ENCODE data around the gene TMEM260.

Gene TMEM260

GRCh38 chr14:56579345-56580220 is at the start of gene TMEM260:
TSS of gene TMEM260 (plus strand) at chr14:56579798. CDS start at chr14:56579915, 117 bp downstream.
- peak; percentile 90 for DNase-seq (ENCODE audit: low read depth)

GRCh38 chr14:56532546-56532945 is 47.1 kb upstream of the TMEM260 start:
- DNase-seq (ENCODE audit: low read depth): no peak

- no peak for DNase-seq (ENCODE audit: low read depth)
Measured at GRCh38 chr14:56534656-56535055, 44.9 kb upstream of the TMEM260 start.

- DNase-seq (ENCODE audit: low read depth): no peak
Measured at GRCh38 chr14:56539862-56540261, 39.7 kb upstream of the TMEM260 start.

- DNase-seq (ENCODE audit: low read depth): no peak
Measured at GRCh38 chr14:56543436-56543835, 36.2 kb upstream of the TMEM260 start.

GRCh38 chr14:56549721-56550120 is 29.9 kb upstream of the TMEM260 start:
- no peak for DNase-seq (ENCODE audit: low read depth)

GRCh38 chr14:56552615-56553014 is 27.0 kb upstream of the TMEM260 start:
- no peak for DNase-seq (ENCODE audit: low read depth)

GRCh38 chr14:56554301-56554700 is 25.3 kb upstream of the TMEM260 start:
- no peak for DNase-seq (ENCODE audit: low read depth)

- peak; percentile 47 for DNase-seq (ENCODE audit: low read depth)
Measured at GRCh38 chr14:56555921-56556570, 23.6 kb upstream of the TMEM260 start.

GRCh38 chr14:56559182-56559581 is 20.4 kb upstream of the TMEM260 start:
- DNase-seq (ENCODE audit: low read depth): no peak

- DNase-seq (ENCODE audit: low read depth): no peak
Measured at GRCh38 chr14:56561606-56562005, 18.0 kb upstream of the TMEM260 start.

- peak; percentile 33 for DNase-seq (ENCODE audit: low read depth)
Measured at GRCh38 chr14:56562883-56563282, 16.7 kb upstream of the TMEM260 start.

- no peak for DNase-seq (ENCODE audit: low read depth)
Measured at GRCh38 chr14:56569174-56569573, 10.4 kb upstream of the TMEM260 start.

GRCh38 chr14:56570295-56570694 is 9.3 kb upstream of the TMEM260 start:
- no peak for DNase-seq (ENCODE audit: low read depth)

- peak; percentile 15 for DNase-seq (ENCODE audit: low read depth)
Measured at GRCh38 chr14:56580221-56580711, 668 bp downstream of the TMEM260 start.

- DNase-seq (ENCODE audit: low read depth): no peak
Measured at GRCh38 chr14:56581041-56581727, 1.6 kb downstream of the TMEM260 start.

- DNase-seq (ENCODE audit: low read depth): no peak
Measured at GRCh38 chr14:56585461-56586084, 6.0 kb downstream of the TMEM260 start.

GRCh38 chr14:56587701-56588100 is 8.1 kb downstream of the TMEM260 start:
- no peak for DNase-seq (ENCODE audit: low read depth)

GRCh38 chr14:56590535-56590960 is 10.9 kb downstream of the TMEM260 start:
- DNase-seq (ENCODE audit: low read depth): no peak

- no peak for DNase-seq (ENCODE audit: low read depth)
Measured at GRCh38 chr14:56592746-56593544, 13.3 kb downstream of the TMEM260 start.

- no peak for DNase-seq (ENCODE audit: low read depth)
Measured at GRCh38 chr14:56594428-56594827, 14.8 kb downstream of the TMEM260 start.

Data from ELR (cell line).